ENCODE results near the gene SPNS3.

SPNS3 gene

GRCh38 chr17:4465786-4466185 is 32.0 kb downstream of the SPNS3 start:
- no peak for DNase-seq (ENCODE audit: low read depth in 2 of 2, low spot score in 1 of 2)

GRCh38 chr17:4467287-4467686 is 33.5 kb downstream of the SPNS3 start:
- no peak for DNase-seq (ENCODE audit: low read depth in 2 of 2, low spot score in 1 of 2)

DNA sequence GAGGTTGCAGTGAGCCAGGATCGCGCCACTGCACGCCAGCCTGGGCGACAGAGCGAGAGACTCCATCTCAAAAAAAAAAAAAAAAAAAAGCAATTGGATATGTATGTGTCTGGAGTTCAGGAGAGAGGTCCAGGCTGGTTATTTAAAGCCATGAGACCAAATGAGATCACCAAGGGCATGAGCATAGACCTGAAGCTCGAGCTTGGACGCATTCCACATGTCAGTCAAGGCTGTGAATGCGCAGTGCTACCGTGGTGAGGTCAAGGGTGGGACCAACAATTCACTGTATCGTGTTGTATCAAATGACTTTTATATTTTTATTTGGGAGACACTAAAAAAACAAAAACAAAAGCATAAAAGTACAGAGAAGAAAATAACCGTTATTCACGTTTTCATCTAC is 35.8 kb downstream of the SPNS3 start:
- no peak for DNase-seq (ENCODE audit: low read depth in 2 of 2, low spot score in 1 of 2)

DNA sequence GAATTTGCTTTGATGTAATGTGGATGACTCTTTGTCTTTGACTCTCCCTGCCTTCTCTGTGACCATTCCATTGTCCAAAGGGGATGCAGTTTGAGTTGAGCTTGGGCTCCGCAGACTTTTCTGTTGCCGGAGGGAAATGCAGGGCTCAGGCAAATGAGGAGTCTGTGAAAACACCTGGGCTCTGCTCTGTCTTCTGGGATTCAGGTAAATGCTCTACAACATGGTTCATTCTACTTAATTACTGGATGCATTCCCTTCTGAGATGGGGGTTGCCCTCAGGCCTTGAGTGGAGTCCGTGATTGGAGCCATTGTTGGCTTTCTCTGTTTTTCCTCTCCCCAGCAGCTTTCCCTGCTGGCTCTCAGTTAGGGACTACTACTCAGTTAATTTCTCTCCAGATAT is 38.5 kb downstream of the SPNS3 start:
- DNase-seq (ENCODE audit: low read depth in 2 of 2, low spot score in 1 of 2) = no peak

DNA sequence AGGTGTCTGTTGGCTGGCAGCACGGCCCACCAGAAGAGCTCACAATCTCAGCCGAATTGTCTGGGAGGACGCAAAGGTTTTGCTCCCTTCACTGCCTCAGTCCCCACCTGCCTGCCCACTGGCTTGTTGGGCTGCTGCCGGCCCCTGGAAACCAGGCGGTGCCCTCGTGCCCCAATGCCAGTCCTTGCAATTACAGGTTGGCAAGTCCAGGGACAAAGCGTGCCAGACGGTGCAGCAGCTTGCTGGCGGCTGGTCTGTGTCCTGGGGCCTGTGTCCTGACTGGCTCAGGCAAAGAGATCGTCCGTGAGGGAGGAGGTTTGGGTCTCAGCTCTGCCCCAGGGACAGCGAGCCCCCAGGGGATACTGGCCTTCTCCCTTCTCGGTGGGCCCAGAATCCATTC is 40.4 kb downstream of the SPNS3 start:
- no peak for DNase-seq (ENCODE audit: low read depth in 2 of 2, low spot score in 1 of 2)

- DNase-seq (ENCODE audit: low read depth in 2 of 2, low spot score in 1 of 2) = no peak
These were observed 41.3 kb downstream of the SPNS3 start for GRCh38 chr17:4475001-4475400.

DNA sequence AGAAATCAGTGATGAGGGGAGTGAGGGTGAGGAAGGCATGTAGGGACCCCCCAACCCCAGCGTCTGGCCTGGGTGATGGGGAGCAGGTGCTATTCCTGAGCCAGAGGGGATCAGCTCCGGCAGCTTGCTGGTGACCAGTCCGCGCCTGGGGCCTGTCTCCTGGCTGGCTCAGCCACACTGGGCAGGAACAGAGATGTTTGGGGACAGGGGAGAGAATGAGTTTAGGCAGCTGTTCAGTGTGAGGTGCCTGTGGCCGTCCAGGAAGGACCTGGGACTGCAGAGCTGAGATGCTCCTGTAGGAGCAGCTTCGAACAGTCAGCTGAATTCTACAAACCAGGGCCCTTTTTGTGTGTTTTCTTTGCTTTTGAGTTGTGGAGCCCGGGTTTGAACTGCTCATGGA is 41.7 kb downstream of the SPNS3 start:
- DNase-seq (ENCODE audit: low read depth in 2 of 2, low spot score in 1 of 2) = no peak

DNA sequence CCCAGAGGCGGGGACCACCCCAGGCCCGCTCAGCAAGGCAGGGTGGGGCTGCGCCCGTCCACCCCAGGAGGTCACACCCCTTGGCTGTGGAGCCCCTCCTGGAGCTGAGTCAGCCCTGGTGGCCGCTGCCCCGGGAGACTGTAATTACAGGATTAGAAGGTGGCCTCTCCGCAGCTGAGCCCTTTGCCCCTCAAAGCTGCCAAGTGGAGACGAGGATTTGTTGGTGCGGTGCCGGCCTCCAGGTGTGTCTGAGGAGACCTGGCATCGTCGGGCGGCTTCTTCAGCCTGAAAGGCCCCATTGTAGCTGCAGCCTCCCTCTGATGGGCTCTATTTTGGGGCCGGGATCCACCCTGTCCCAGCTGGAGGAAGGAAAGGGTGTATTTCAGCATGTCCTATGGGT is 42.3 kb downstream of the SPNS3 start:
- no peak for DNase-seq (ENCODE audit: low read depth in 2 of 2, low spot score in 1 of 2)

- DNase-seq (ENCODE audit: low read depth in 2 of 2, low spot score in 1 of 2) = no peak
These were observed 42.9 kb downstream of the SPNS3 start for GRCh38 chr17:4476511-4477070.

DNA sequence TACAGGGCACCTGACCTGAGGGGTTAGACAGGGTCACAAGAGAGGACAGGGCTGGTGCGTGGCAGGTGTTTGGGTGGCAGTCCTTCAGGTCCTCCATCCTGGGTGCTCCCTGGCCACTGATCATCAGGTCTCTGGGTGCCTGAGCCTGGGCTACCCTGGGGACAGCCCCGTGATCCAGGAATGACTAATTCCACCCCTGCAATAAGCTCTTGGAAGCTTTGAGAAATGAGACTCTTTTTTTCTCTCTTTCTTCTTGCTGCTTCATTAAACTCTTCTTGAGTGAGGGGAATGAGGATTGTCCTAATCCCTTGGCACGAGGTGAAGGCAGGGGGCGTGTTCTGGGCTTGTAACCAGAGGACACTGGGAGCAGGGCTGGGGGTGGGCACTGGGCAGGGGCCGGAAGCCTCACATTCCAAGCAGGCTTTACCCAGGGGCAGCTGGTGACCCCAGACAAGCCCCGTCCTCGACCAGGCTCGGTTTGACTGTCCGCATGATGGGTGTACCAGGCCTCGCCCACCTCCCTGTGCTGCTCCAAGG is 43.6 kb downstream of the SPNS3 start:
- no peak for DNase-seq (ENCODE audit: low read depth in 2 of 2, low spot score in 1 of 2)

DNA sequence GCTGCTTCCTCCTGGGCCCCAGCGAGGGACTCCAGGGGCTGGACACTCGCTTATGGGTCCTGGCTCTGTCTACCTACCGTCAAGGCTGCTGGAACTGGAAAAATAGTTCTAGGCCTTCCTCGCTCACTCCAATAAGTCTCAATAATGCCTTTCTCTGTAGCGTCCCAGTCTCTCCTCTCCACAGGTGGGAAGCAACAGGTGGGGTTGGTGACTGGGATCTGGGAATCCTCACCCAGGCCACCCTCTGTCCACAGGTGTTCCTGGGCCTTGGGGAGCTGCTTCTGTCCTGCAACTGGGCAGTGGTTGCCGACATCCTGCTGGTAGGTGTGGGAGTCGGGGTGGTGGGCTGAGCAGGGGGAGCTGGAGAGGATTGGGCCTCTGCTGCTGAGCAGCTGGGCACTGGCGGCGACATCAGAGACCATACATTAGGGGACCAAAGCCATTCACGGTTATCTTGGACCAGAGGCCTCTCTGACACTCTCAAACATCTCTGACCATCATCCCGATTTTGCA is 44.6 kb downstream of the SPNS3 start:
- DNase-seq (ENCODE audit: low read depth in 2 of 2, low spot score in 1 of 2) = no peak

DNA sequence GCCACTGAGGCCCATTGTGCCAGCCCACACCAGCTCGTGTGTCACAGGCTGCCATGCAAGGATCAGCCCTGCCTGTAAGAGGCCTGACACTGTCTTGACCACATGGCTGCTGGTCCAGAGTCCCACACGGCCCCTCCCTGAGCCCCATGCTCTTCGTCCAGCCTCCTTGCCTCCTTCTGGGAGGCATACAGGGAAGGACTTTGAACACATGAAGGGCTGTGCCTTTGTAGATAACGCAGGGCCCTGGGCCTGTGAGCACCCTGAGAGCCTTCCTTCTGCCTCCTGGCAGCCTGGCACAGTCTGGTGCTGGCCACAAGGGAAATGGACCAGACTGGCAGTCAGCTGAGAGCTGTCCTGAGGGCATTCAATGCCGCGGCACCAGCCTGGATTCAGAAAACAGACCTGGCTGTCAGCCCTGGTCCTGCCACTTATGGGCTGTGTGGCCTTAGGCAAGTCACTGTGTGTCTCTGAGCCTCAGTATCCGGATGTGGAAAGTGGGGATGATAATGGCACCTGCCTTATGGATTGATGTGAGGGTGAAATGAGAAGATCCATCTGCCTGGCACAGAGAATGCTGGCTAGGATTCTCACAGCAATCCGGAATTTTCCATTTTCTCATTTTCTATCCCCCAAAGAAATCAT is 45.7 kb downstream of the SPNS3 start:
- DNase-seq (ENCODE audit: low read depth in 2 of 2, low spot score in 1 of 2) = no peak

GRCh38 chr17:4479982-4480751 is 46.4 kb downstream of the SPNS3 start:
- DNase-seq (ENCODE audit: low read depth in 2 of 2, low spot score in 1 of 2) = no peak

GRCh38 chr17:4480929-4481898 is 47.5 kb downstream of the SPNS3 start:
- no peak for DNase-seq (ENCODE audit: low read depth in 2 of 2, low spot score in 1 of 2)

GRCh38 chr17:4482338-4483011 is 48.7 kb downstream of the SPNS3 start:
- no peak for DNase-seq (ENCODE audit: low read depth in 2 of 2, low spot score in 1 of 2)

- no peak for DNase-seq (ENCODE audit: low read depth in 2 of 2, low spot score in 1 of 2)
These were observed 49.5 kb downstream of the SPNS3 start for GRCh38 chr17:4483012-4483840.

- DNase-seq (ENCODE audit: low read depth in 2 of 2, low spot score in 1 of 2) = peak; percentile 21 to 24
These were observed 52.2 kb downstream of the SPNS3 start for GRCh38 chr17:4485676-4486646.

GRCh38 chr17:4487296-4487695 is 53.6 kb downstream of the SPNS3 start:
- no peak for DNase-seq (ENCODE audit: low read depth in 2 of 2, low spot score in 1 of 2)
